Measurements from ENCODE around the gene ZNF226. TPM values are rescaled to one million over a fixed set of nuclear protein-coding genes. Genes with fewer than 3 reads are reported as not detected.
"Not testable (repeated sequence)": the region's sequence is repeated elsewhere in the genome, so short reads cannot be mapped to it uniquely, and the experiment has no call there.

ZNF226 gene
- total and polyA plus RNA-seq, 2 of the 4 experiments (the other 2 are of a cell fraction): 14.0 to 15.7 TPM

- H3K27me3 ChIP-seq (ENCODE audit: control insufficient read depth, insufficient read depth, low read length); POLR2A ChIA-PET (ENCODE audit: unreplicated experiment); H4K91ac ChIP-seq (ENCODE audit: insufficient read depth, low read depth, low read length); BruUV-seq (replicated peaks); H2AK9ac ChIP-seq (replicated peaks; ENCODE audit: low read depth, low read length, poor library complexity); intact Hi-C loops (cut with micrococcal nuclease); H3K79me1 ChIP-seq (ENCODE audit: low read depth in 1 of 2, low read length in 2 of 2); H3K56ac ChIP-seq (ENCODE audit: extremely low read depth, insufficient read depth, low read length); H2AFZ ChIP-seq (replicated peaks; ENCODE audit: low read length, poor library complexity); H3K9ac ChIP-seq (ENCODE audit: low read depth, low read length); H2AK5ac ChIP-seq (ENCODE audit: low read depth, low read length); H3K4me1 ChIP-seq (ENCODE audit: control insufficient read depth, insufficient read depth, low read length); H2BK120ac ChIP-seq (ENCODE audit: low read depth, low read length); H3K18ac ChIP-seq (ENCODE audit: low read depth, low read length); H3K23ac ChIP-seq (ENCODE audit: low read depth, low read length); CTCF ChIA-PET; H3K4me3 ChIP-seq (ENCODE audit: insufficient read depth, low read depth, low read length); H2BK5ac ChIP-seq (ENCODE audit: low read depth, low read length, poor library complexity, severe bottlenecking); DNase-seq; H3K4me2 ChIP-seq (ENCODE audit: low read depth, low read length); H2BK20ac ChIP-seq (ENCODE audit: low read depth, low read length); H4K5ac ChIP-seq (ENCODE audit: low read depth, low read length); dilution Hi-C loops (cut with HindIII; ENCODE audit: low sequenced_read_pairs, unreplicated experiment); H3K9me1 ChIP-seq (ENCODE audit: insufficient read depth, low read length); H3K27ac ChIP-seq (ENCODE audit: insufficient read depth, low read length); H3K4ac ChIP-seq (ENCODE audit: low read depth, low read length); H3K9me3 ChIP-seq (ENCODE audit: control insufficient read depth, insufficient read depth, low read length); H2BK15ac ChIP-seq (ENCODE audit: low read depth, low read length); H4K20me1 ChIP-seq (ENCODE audit: insufficient read depth, low read length); H3K14ac ChIP-seq (replicated peaks; ENCODE audit: low read depth, low read length); in situ Hi-C loops (cut with MboI; ENCODE audit: low sequenced_read_pairs); H4K8ac ChIP-seq (ENCODE audit: low read depth in 2 of 2, low read length in 2 of 2); ATAC-seq (ENCODE audit: low read depth): not testable (repeated sequence)
- no CpG with 5 or more reads among the region's 3 CpGs for WGBS, 2 experiments (ENCODE audit: extremely low coverage in 2 of 2, insufficient read length in 1 of 2)
- peaks cover 17% of the 10 kb centered on the region for H3K36me3 ChIP-seq (ENCODE audit: control insufficient read depth, insufficient read depth, low read length)
These were observed 55.0 kb downstream of the ZNF226 start for GRCh38 chr19:44219926-44220325.

- H3K4me2 ChIP-seq (ENCODE audit: low read depth, low read length); H3K56ac ChIP-seq (ENCODE audit: extremely low read depth, insufficient read depth, low read length); H2BK120ac ChIP-seq (ENCODE audit: low read depth, low read length); intact Hi-C loops (cut with micrococcal nuclease); BruUV-seq (replicated peaks); H4K20me1 ChIP-seq (ENCODE audit: insufficient read depth, low read length); H3K4ac ChIP-seq (ENCODE audit: low read depth, low read length); H3K27me3 ChIP-seq (ENCODE audit: control insufficient read depth, insufficient read depth, low read length); H2BK5ac ChIP-seq (ENCODE audit: low read depth, low read length, poor library complexity, severe bottlenecking); H4K5ac ChIP-seq (ENCODE audit: low read depth, low read length); H3K4me3 ChIP-seq (ENCODE audit: insufficient read depth, low read depth, low read length); in situ Hi-C loops (cut with MboI; ENCODE audit: low sequenced_read_pairs); H4K8ac ChIP-seq (ENCODE audit: low read depth in 2 of 2, low read length in 2 of 2); ATAC-seq (ENCODE audit: low read depth); H3K9me1 ChIP-seq (ENCODE audit: insufficient read depth, low read length); H3K23ac ChIP-seq (ENCODE audit: low read depth, low read length); H2AK5ac ChIP-seq (ENCODE audit: low read depth, low read length); H3K9ac ChIP-seq (ENCODE audit: low read depth, low read length); H3K9me3 ChIP-seq (ENCODE audit: control insufficient read depth, insufficient read depth, low read length); H2AFZ ChIP-seq (replicated peaks; ENCODE audit: low read length, poor library complexity); H3K18ac ChIP-seq (ENCODE audit: low read depth, low read length); H3K27ac ChIP-seq (ENCODE audit: insufficient read depth, low read length); POLR2A ChIA-PET (ENCODE audit: unreplicated experiment); H3K79me1 ChIP-seq (ENCODE audit: low read depth in 1 of 2, low read length in 2 of 2); H2BK20ac ChIP-seq (ENCODE audit: low read depth, low read length); H2AK9ac ChIP-seq (replicated peaks; ENCODE audit: low read depth, low read length, poor library complexity); CTCF ChIA-PET; H3K4me1 ChIP-seq (ENCODE audit: control insufficient read depth, insufficient read depth, low read length); H2BK15ac ChIP-seq (ENCODE audit: low read depth, low read length); dilution Hi-C loops (cut with HindIII; ENCODE audit: low sequenced_read_pairs, unreplicated experiment); DNase-seq; H4K91ac ChIP-seq (ENCODE audit: insufficient read depth, low read depth, low read length); H3K14ac ChIP-seq (replicated peaks; ENCODE audit: low read depth, low read length): not testable (repeated sequence)
- WGBS, 2 experiments (ENCODE audit: extremely low coverage in 2 of 2, insufficient read length in 1 of 2): no CpG with 5 or more reads among the region's 6 CpGs
- H3K36me3 ChIP-seq (ENCODE audit: control insufficient read depth, insufficient read depth, low read length): peaks cover 15% of the 10 kb centered on the region
These were observed 55.9 kb downstream of the ZNF226 start for GRCh38 chr19:44220761-44221160.
